Astrocyte (in vitro differentiated cells and primary cell): ENCODE data around the gene TET1. TPM values are rescaled to one million over a fixed set of nuclear protein-coding genes. Genes with fewer than 3 reads are reported as not detected.
A peak's percentile ranks its signal among the peaks of the same experiment; 100 is the strongest.
"Not testable (repeated sequence)": the region's sequence is repeated elsewhere in the genome, so short reads cannot be mapped to it uniquely, and the experiment has no call there.

Source experiments
- DNase-seq: peaks from one replicate; pipeline ENCODE4 v3.0.0-alpha.2; 2010; ENCODE audit warnings: low read depth
- FAIRE-seq: peaks from 2 replicates; lab custom pipeline; 2011; peaks lifted over from hg19 to GRCh38; lab: Jason Lieb, UNC
- H2AFZ ChIP-seq: 2 replicates; pipeline ENCODE4 v1.6.0; 2012; ENCODE audit warnings: low read depth, low read length, inconsistent platforms
- H3K27ac ChIP-seq: 2 replicates; pipeline ENCODE4 v1.5.1; 2011; ENCODE audit warnings: low read depth, low read length, inconsistent platforms
- H3K27me3 ChIP-seq: 2 replicates; pipeline ENCODE4 v1.6.0; 2011; ENCODE audit warnings: low read length, inconsistent platforms; ENCODE audit not compliant: insufficient read depth
- H3K36me3 ChIP-seq: 2 replicates; pipeline ENCODE4 v1.5.1; 2011; ENCODE audit warnings: low read length, inconsistent platforms; ENCODE audit not compliant: insufficient read depth
- H3K4me1 ChIP-seq: 2 replicates; pipeline ENCODE4 v1.5.1; 2011; ENCODE audit warnings: low read length, inconsistent platforms; ENCODE audit not compliant: insufficient read depth
- H3K4me2 ChIP-seq: 2 replicates; pipeline ENCODE4 v1.6.0; 2012; ENCODE audit warnings: low read length, inconsistent platforms
- H3K4me3 ChIP-seq: 2 replicates; pipeline ENCODE4 v1.5.1; 2011; ENCODE audit warnings: low read depth, mild to moderate bottlenecking, low read length, inconsistent platforms; ENCODE audit not compliant: insufficient read depth
- H3K79me2 ChIP-seq: 2 replicates; pipeline ENCODE4 v1.6.0; 2012; ENCODE audit warnings: mild to moderate bottlenecking, low read length, inconsistent platforms; ENCODE audit not compliant: insufficient read depth
- H3K9ac ChIP-seq: 2 replicates; pipeline ENCODE4 v1.6.0; 2012; ENCODE audit warnings: mild to moderate bottlenecking, low read length, inconsistent platforms
- H3K9me3 ChIP-seq: 2 replicates; pipeline ENCODE4 v1.5.1; 2012; ENCODE audit warnings: low read depth, mild to moderate bottlenecking, low read length, inconsistent platforms; ENCODE audit not compliant: insufficient read depth
- H4K20me1 ChIP-seq: 2 replicates; pipeline ENCODE4 v1.6.0; 2012; ENCODE audit warnings: low read length, inconsistent platforms; ENCODE audit not compliant: insufficient read depth
- H3K27ac Mint-ChIP-seq: one replicate; pipeline ENCODE4 v1.8.0; 2021; ENCODE audit warnings: mild to moderate bottlenecking, mixed read lengths; ENCODE audit not compliant: unreplicated experiment
- H3K27me3 Mint-ChIP-seq: one replicate; pipeline ENCODE4 v1.8.0; 2021; ENCODE audit warnings: low read depth, mixed read lengths; ENCODE audit not compliant: unreplicated experiment
- H3K36me3 Mint-ChIP-seq: one replicate; pipeline ENCODE4 v1.8.0; 2021; ENCODE audit warnings: low read depth, mixed read lengths; ENCODE audit not compliant: unreplicated experiment
- H3K4me1 Mint-ChIP-seq: one replicate; pipeline ENCODE4 v1.8.0; 2021; ENCODE audit warnings: low read depth, mixed read lengths; ENCODE audit not compliant: unreplicated experiment
- H3K4me3 Mint-ChIP-seq: one replicate; pipeline ENCODE4 v1.8.0; 2021; ENCODE audit warnings: mild to moderate bottlenecking, moderate library complexity, mixed read lengths; ENCODE audit not compliant: unreplicated experiment
- H3K9me3 Mint-ChIP-seq: one replicate; pipeline ENCODE4 v1.8.0; 2021; ENCODE audit warnings: mild to moderate bottlenecking, mixed read lengths; ENCODE audit not compliant: unreplicated experiment
- CTCF ChIP-seq: IDR thresholded peaks from 2 replicates; pipeline ENCODE4 v1.5.1; 2011; ENCODE audit warnings: low read depth, mild to moderate bottlenecking, inconsistent platforms, low read length, moderate library complexity; ENCODE audit not compliant: insufficient read depth
- EZH2 ChIP-seq: IDR thresholded peaks from 2 replicates; pipeline ENCODE4 v1.6.1; 2012; ENCODE audit warnings: mild to moderate bottlenecking, low read length, inconsistent platforms; ENCODE audit not compliant: insufficient read depth
- total RNA-seq: library from RNA; stranded (reverse); gene quantifications from 2 replicates; pipeline ENCODE4 v1.2.1, GENCODE V29; 2021

TET1 gene
- total RNA-seq, 1 donor from 2014 or later: 7.1 TPM

GRCh38 chr10:68628576-68629127 lies 68.5 kb downstream of the TET1 start:
- Histone ChIP-seq H3K27ac (no peak overlapping the region), H3K4me3 (no peak overlapping the region), H2AFZ (no peak overlapping the region), H4K20me1 (peaks cover 7% of the 10 kb centered on the region), H3K9ac (no peak overlapping the region), H3K9me3 (no peaks in the 10 kb centered on the region), H3K27me3 (no peaks in the 10 kb centered on the region), H3K4me2 (no peak overlapping the region), H3K36me3 (no peaks in the 10 kb centered on the region), H3K79me2 (no peaks in the 10 kb centered on the region), H3K4me1 (peaks cover 4% of the 10 kb centered on the region)
- DNase-seq: peak; percentile 32
- Mint-ChIP-seq H3K36me3 (peaks cover 2% of the 10 kb centered on the region), H3K4me1 (peaks cover 9% of the 10 kb centered on the region), H3K27ac (no peak overlapping the region), H3K4me3 (no peak overlapping the region), H3K9me3 (no peaks in the 10 kb centered on the region), H3K27me3 (no peaks in the 10 kb centered on the region)
- FAIRE-seq: no peak
- TF ChIP-seq EZH2: no peak
- TF ChIP-seq CTCF: no peak

GRCh38 chr10:68632271-68632560 lies 72.1 kb downstream of the TET1 start:
- H3K27ac ChIP-seq, H3K36me3 Mint-ChIP-seq, H3K79me2 ChIP-seq, H3K27ac Mint-ChIP-seq, FAIRE-seq, H3K4me2 ChIP-seq, H2AFZ ChIP-seq, H3K4me1 Mint-ChIP-seq, H3K9ac ChIP-seq, H3K4me3 Mint-ChIP-seq, H3K4me1 ChIP-seq, DNase-seq, H3K4me3 ChIP-seq, H3K9me3 Mint-ChIP-seq, H3K27me3 Mint-ChIP-seq, H3K9me3 ChIP-seq, H3K27me3 ChIP-seq, H3K36me3 ChIP-seq, H4K20me1 ChIP-seq: not testable (repeated sequence)

- Histone ChIP-seq H3K9ac (no peak overlapping the region), H3K9me3 (no peaks in the 10 kb centered on the region), H3K4me2 (no peak overlapping the region), H3K27ac (no peak overlapping the region), H2AFZ (no peak overlapping the region), H3K27me3 (no peaks in the 10 kb centered on the region), H3K4me3 (no peak overlapping the region), H3K36me3 (no peaks in the 10 kb centered on the region), H4K20me1 (peaks cover 5% of the 10 kb centered on the region), H3K79me2 (no peaks in the 10 kb centered on the region), H3K4me1 (peaks cover 4% of the 10 kb centered on the region)
- Mint-ChIP-seq H3K27me3 (no peaks in the 10 kb centered on the region), H3K4me1 (peaks cover 9% of the 10 kb centered on the region), H3K27ac (no peak overlapping the region), H3K4me3 (no peak overlapping the region), H3K36me3 (peaks cover 2% of the 10 kb centered on the region), H3K9me3 (no peaks in the 10 kb centered on the region)
- DNase-seq (no peak), FAIRE-seq (no peak)
- no peak for TF ChIP-seq EZH2
- no peak for TF ChIP-seq CTCF
Observed at GRCh38 chr10:68633281-68633680, 73.1 kb downstream of the TET1 start.
